HG03066 (cell line): Measurements from ENCODE around the gene CEMIP.

Source experiments
- ATAC-seq: cut with Tn5 transposase; IDR thresholded peaks from one replicate; pipeline ENCODE4 v1.9.1; 2021; ENCODE audit warnings: low read depth; ENCODE audit not compliant: unreplicated experiment

Gene CEMIP

GRCh38 chr15:80778964-80779657 is at the start of gene CEMIP:
CEMIP (plus strand) TSS chr15:80779370; CDS start chr15:80873880, 94,510 bp downstream.
- no peak for ATAC-seq

DNA sequence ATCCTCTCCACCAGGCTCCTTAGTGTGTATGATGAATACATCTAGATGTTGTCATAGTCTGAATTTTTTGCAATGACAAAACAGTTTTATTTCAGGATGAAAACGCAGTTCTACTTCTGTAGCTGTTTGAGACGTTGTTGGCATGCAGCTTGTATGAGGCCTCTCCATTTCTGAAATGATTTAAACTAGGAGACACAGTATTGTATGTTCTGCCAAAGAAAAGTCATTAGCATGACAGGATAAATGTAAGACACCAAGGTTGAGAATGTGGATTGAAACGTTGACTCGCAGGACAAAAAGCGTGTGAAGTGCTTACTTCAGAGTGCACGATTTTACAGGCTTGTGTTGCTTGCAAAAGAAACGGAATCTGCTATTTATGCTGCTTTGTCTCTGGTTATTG is 48.8 kb upstream of the CEMIP start:
- ATAC-seq: no peak

GRCh38 chr15:80730926-80731325 is 48.2 kb upstream of the CEMIP start:
- no peak for ATAC-seq

DNA sequence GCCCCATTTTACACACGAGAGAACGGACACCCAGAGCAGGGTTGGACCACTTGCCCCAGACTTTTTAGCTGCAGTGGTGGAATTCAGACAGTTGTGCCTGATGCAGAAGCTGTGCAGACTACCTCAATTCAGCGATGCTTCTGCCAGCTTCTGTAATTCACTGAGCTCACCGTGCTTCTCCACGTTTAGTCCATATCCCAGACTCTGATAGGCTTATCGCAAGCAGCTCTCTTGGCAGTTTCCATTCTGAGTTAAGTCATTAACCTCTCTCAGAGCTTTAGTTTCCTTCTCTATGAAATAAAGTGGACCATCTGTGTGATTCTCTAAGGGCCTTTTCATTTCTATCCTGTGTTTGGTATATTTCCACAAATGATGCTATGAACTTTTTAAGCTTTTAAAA is 47.0 kb upstream of the CEMIP start:
- no peak for ATAC-seq

- ATAC-seq: no peak
Observed at GRCh38 chr15:80732818-80733217, 46.4 kb upstream of the CEMIP start.

DNA sequence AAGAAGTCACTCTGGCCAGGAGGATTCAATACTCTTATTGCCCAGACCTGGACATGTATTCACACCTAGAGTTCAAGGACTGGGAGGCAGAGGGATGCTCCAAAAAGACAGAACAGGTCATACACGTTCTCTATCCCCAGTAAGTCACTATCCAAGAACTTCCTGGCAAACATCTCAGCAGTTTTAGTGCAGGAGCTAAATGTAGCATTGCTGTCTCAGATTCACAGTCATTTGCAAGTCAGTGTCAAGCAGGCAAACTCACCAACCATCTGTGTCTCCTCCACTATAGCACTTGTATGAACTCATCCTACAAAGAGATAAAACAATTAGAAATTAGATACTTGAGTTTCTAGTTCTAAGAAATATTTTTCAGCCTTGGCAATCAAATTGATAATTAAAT is 45.7 kb upstream of the CEMIP start:
- ATAC-seq: no peak

GRCh38 chr15:80735344-80735743 is 43.8 kb upstream of the CEMIP start:
- ATAC-seq: no peak

- ATAC-seq: no peak
Observed at GRCh38 chr15:80736560-80736959, 42.6 kb upstream of the CEMIP start.

GRCh38 chr15:80739919-80740318 is 39.3 kb upstream of the CEMIP start:
- ATAC-seq: no peak

DNA sequence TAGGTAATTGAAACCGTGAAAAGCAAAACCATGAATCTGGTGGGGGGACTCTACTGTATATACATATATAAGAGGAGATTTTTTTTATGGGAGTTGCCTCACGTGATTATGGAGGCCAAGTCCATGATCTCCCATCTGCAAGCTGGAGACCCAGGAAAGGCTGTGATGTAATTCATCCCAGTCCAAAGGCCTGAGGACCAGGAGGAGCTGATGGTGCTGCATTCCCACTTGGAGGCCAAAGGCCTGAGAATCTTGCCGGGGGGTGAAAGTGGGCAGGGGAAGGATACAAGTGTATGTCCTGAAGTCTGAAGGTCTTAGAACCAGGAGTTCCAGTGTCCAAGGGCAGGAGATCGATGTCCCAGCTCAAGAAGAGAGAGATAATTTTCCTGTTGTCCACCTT is 37.1 kb upstream of the CEMIP start:
- no peak for ATAC-seq

GRCh38 chr15:80743189-80743833 is 35.9 kb upstream of the CEMIP start:
- ATAC-seq: no peak

DNA sequence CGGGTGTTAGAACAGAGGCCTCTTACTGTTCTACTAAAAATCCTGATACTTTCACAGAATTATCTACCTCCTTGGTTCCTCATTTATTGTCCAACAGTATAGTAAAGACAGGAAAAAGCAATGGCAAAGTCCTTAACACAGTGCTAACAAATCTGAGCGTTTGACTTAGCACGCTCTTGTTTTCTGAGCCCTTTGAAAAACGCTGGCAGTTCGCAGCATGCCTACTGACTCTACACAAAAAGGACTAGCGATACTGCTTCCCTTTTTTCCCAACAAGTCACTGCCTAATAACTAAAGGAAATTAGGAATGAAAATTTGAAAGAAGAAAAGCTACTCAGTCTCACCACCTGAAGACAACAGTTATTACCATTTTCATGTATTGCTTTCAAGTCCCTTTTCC is 34.8 kb upstream of the CEMIP start:
- no peak for ATAC-seq

GRCh38 chr15:80744826-80745225 is 34.3 kb upstream of the CEMIP start:
- no peak for ATAC-seq

- no peak for ATAC-seq
Observed at GRCh38 chr15:80745888-80746287, 33.3 kb upstream of the CEMIP start.

GRCh38 chr15:80747317-80748053 is 31.7 kb upstream of the CEMIP start:
- ATAC-seq: no peak

DNA sequence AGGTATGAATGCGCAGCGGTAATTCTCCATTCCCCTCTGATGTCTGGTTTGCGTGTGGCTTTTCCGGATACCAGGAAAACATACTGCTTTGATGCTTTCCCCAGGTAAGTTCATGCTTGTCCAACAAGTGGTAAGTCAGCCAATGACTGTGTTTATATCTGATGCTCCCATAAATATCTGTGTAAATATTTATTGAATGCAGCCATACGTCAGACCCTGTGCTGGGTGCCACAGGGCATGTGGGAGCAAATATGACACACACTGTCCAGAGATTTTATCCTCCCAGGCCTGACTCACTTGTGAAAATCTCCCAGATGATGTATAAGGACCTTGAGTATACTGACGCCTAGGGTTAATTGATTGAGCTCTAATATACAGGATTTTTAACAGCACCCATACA is 29.6 kb upstream of the CEMIP start:
- ATAC-seq: no peak

DNA sequence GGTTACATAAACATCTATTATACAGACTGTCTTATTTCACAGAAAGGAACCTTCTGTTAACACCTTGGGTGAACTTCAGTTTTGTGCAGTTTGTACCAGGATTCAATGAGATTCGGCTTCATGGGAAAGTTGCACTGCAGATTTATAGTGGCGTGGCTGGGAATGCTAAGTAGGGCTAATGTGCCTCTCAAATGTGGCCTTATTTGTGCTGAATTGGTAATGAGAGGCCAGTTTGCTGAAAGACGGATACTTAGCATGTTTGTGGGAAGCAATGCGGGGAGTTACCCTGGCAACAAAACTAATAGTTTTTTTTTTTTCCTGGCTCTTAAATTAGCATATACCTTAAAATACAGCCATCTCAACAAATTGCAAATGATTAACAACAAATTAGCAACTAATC is 28.6 kb upstream of the CEMIP start:
- ATAC-seq: no peak

DNA sequence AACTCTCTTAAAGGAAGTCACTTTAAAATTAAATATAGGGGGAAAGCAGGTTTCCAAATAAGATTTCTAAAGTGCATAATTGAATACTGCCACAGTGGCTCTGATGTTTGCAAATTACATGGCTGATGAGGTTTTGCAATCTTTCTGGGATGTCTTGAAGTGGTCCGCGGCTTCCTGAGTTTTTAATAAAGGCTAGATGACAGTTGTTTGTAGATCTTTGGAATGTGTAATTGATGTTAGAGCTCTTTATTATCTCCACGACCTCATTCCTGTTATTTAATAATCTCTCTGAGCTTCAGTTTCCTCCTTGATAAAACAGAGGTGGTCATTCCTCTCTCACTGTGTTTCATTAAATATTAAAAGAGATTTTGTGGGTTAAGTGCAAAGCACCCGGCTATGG is 27.0 kb upstream of the CEMIP start:
- no peak for ATAC-seq

DNA sequence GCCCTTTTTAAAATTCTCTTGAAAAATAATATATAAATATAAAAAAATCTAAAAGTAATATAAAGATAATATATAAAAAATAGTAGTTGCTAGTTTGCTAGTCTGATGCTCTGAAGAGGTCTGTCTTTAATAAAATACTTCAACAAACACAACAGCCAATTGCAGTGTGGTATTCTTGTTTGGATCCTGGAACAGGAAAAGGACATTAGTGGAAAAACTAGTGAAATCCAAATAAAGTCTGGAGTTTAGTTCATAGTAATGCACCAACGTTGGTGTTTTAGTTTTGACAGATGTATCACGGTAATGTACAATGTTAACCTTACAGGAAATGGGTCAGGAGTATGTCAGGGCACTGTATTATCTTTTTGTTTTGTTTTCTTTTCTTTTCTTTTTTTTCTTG is 26.0 kb upstream of the CEMIP start:
- no peak for ATAC-seq

DNA sequence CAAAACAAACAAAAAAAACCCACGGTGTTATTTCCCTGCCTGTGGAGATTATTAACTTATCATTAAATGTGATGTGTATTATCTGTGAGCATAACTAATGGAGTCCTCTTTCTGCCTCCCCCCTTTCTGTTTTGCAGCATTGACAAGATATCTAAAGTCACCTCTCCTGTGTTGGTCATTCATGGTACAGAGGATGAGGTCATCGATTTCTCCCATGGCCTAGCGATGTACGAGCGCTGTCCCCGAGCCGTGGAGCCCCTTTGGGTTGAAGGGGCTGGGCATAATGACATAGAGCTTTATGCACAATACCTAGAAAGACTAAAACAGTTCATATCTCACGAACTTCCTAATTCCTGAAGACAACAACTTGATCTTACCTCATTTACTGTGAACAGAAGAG is 25.2 kb upstream of the CEMIP start:
- no peak for ATAC-seq

DNA sequence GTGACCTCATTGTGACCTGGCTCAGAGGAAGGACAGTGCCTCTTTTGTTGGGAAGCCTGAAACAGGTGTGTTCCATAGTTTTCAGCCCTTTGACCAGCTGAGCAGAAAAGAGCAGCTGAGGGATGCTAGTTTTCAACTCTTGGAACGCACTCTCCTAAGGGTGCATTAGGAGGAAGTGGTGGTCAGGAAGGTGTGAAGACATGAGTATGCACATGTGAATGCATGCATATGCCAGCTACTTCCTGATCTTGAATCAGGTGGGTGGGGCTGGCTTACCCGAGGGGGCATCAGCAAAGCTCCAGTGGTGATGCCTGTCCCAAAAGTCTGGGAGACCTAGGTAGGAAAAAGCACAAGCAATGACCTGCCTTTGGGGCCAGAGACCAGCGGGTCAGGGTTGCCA is 23.3 kb upstream of the CEMIP start:
- ATAC-seq: no peak
